Peyer's patch (tissue), 4 donors: ENCODE measurements around the gene DIO3.

Source experiments
- POLR2A ChIP-seq, 2 donors: fragments of 450-650 bp; IDR thresholded peaks; one replicate each; pipeline ENCODE4 v1.5.1; 2017; ENCODE audit warnings: antibody characterized with exemption in 2 of 2, mild to moderate bottlenecking in 2 of 2, moderate library complexity in 2 of 2
- TF ChIP-seq, protein P1 (sequence below), 6 experiments: fragments of 450-650 bp in 4 of 6; fragments of 200-600 bp in 2 of 6; sonication (generic) in 1 of 6; IDR thresholded peaks; one replicate each; pipeline ENCODE4 v1.5.1; 2017 to 2019; ENCODE audit warnings: antibody characterized with exemption in 6 of 6, mild to moderate bottlenecking in 3 of 6, moderate library complexity in 1 of 6

DNA sequence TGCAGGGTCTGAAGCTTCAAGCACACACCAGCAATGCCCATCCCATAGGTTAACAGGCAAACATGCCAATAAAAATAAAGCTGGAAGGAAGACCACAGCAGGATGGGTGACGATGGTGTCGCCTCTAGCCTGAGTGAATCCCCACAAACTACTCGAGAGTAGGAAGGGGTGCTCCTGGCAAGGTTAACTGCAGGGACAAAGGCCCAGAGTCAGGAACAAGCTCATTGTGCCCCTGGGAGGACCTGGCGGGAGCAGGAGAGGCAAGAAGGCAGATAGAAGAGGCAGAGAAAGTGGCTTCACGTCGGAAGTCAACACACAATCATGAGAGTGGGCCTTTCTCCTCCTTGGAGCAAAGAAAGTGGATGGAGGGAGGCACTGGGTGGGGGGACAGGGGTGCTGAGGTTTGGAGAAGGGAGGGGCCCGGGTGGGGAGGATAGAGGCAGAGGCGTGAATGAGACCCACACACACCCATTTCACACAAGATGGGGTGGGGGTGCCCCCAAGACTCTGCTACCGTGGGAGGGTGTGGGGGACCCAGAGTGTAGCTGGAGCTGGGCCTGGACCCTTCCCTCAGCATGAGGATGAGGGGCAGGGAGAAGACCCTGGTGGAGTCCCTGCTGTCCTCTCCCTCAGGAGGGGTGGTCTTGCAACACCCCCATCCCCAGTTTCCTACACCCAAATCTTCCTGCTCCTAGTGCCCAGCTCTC is 43.1 kb downstream of the DIO3 start:
- TF ChIP-seq POLR2A (IDR thresholded peaks at IDR 0.05) = no peak
- TF ChIP-seq, protein P1, sequence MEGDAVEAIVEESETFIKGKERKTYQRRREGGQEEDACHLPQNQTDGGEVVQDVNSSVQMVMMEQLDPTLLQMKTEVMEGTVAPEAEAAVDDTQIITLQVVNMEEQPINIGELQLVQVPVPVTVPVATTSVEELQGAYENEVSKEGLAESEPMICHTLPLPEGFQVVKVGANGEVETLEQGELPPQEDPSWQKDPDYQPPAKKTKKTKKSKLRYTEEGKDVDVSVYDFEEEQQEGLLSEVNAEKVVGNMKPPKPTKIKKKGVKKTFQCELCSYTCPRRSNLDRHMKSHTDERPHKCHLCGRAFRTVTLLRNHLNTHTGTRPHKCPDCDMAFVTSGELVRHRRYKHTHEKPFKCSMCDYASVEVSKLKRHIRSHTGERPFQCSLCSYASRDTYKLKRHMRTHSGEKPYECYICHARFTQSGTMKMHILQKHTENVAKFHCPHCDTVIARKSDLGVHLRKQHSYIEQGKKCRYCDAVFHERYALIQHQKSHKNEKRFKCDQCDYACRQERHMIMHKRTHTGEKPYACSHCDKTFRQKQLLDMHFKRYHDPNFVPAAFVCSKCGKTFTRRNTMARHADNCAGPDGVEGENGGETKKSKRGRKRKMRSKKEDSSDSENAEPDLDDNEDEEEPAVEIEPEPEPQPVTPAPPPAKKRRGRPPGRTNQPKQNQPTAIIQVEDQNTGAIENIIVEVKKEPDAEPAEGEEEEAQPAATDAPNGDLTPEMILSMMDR (IDR thresholded peaks at IDR 0.05) = no peak
